ENCODE data around the gene CTNNBL1.

DNA sequence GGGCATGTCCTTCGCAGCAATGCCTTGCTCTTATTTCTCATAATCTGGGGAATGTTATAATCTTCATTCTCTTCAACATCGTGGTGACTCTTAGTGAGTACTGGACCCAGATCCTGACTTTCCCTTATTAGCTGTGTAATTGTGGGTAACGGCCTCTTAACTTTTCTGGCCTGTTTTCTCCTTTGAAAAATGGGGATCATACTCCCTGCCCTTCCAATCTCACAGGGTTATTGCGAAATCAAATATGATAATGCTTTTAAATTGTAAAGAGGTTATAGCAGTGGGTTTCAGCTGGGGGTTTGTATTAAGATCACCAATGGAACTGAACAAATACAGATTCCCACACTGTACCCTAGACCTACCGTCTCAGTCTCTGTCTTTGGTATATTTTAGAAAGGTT is 77.1 kb downstream of the CTNNBL1 start:
- TF ChIP-seq CTCF (conservative IDR thresholded peaks at IDR 0.05; ENCODE audit: low read depth in 2 of 2), result no peak
- TF ChIP-seq EZH2 (IDR thresholded peaks at IDR 0.05; ENCODE audit: low read depth, unreplicated experiment), result no peak
- no peak for TF ChIP-seq EZH2phosphoT487 (IDR thresholded peaks at IDR 0.05; ENCODE audit: unreplicated experiment)
- no peak for TF ChIP-seq REST (IDR thresholded peaks at IDR 0.05; ENCODE audit: unreplicated experiment)
- no peak for TF ChIP-seq CREB1 (CRISPR knock-in tag; IDR thresholded peaks at IDR 0.05; ENCODE audit: low read depth)

All from GM23338 (cell line).